H1 (cell line): ENCODE measurements around the gene UBR2. TPM values are rescaled to one million over a fixed set of nuclear protein-coding genes. Genes with fewer than 3 reads are reported as not detected.

Source experiments
- CTCF ChIA-PET: fragments of 300-600 bp; sonication (Branson Sonifier 250); formaldehyde crosslinking; loops from one replicate; lab custom pipeline; 2021; ENCODE audit not compliant: partially characterized antibody; lab: Charles Lee
- POLR2A ChIA-PET: fragments of 300-600 bp; sonication (Branson Sonifier 250); formaldehyde crosslinking; loops from one replicate; lab custom pipeline; 2021; ENCODE audit warnings: inconsistent platforms; ENCODE audit not compliant: partially characterized antibody; lab: Charles Lee
- DNase-seq, 2 experiments: peaks; one replicate each; pipeline versions ENCODE4 v3.0.0 to v3.0.0-alpha.2; 2010 to 2022; ENCODE audit warnings: low spot score in 2 of 2, low read depth in 1 of 2, mixed read lengths in 1 of 2
- FAIRE-seq: peaks from 2 replicates; lab custom pipeline; 2011; peaks lifted over from hg19 to GRCh38; lab: Jason Lieb, UNC
- H2AFZ ChIP-seq: 2 replicates; pipeline ENCODE4 v1.8.1; 2012; ENCODE audit warnings: low read length, inconsistent platforms
- H2AK5ac ChIP-seq: 2 replicates; pipeline ENCODE4 v1.6.1; 2013; ENCODE audit warnings: low read depth, low read length
- H2BK120ac ChIP-seq: replicated peaks from 2 replicates; pipeline ENCODE3; 2013; ENCODE audit warnings: low read depth, low read length, inconsistent platforms
- H2BK12ac ChIP-seq: 2 replicates; pipeline ENCODE4 v1.6.1; 2013; ENCODE audit warnings: low read depth, low read length
- H2BK15ac ChIP-seq: 2 replicates; pipeline ENCODE4 v1.6.1; 2013; ENCODE audit warnings: low read length
- H2BK20ac ChIP-seq: 2 replicates; pipeline ENCODE4 v1.6.1; 2013; ENCODE audit warnings: low read length
- H2BK5ac ChIP-seq: 2 replicates; pipeline ENCODE4 v1.6.1; 2013; ENCODE audit warnings: low read depth, low read length
- H3K14ac ChIP-seq: 2 replicates; pipeline ENCODE4 v1.6.1; 2013; ENCODE audit warnings: inconsistent platforms; ENCODE audit not compliant: insufficient read length
- H3K18ac ChIP-seq: 2 replicates; pipeline ENCODE4 v1.6.1; 2013; ENCODE audit warnings: low read length; ENCODE audit errors: extremely low read depth
- H3K23ac ChIP-seq: 2 replicates; pipeline ENCODE4 v1.6.1; 2013; ENCODE audit warnings: inconsistent platforms; ENCODE audit not compliant: insufficient read length
- H3K23me2 ChIP-seq: 2 replicates; pipeline ENCODE4 v1.6.1; 2013; ENCODE audit warnings: low read depth, low read length
- H3K27ac ChIP-seq: 2 replicates; pipeline ENCODE4 v1.6.1; 2011; ENCODE audit warnings: low read depth, low read length, inconsistent platforms
- H3K27me3 ChIP-seq, 4 experiments: replicated peaks in 1 of 4; 1 replicate in 1 of 4; 2 replicates in 3 of 4; pipeline versions ENCODE4 v1.6.1 to v1.8.1; 2011 to 2013; ENCODE audit warnings: low read length in 3 of 4, mild to moderate bottlenecking in 3 of 4, inconsistent platforms in 2 of 4, mixed read lengths in 2 of 4, moderate library complexity in 1 of 4; ENCODE audit not compliant: control insufficient read depth in 3 of 4, insufficient read depth in 3 of 4; ENCODE audit errors: extremely low read depth in 1 of 4
- H3K36me3 ChIP-seq, 4 experiments: 2 replicates each; pipeline versions ENCODE4 v1.6.1 to v1.8.1; 2011 to 2013; ENCODE audit warnings: mild to moderate bottlenecking in 4 of 4, low read length in 3 of 4, moderate library complexity in 2 of 4, control low read depth in 1 of 4, inconsistent platforms in 1 of 4; ENCODE audit not compliant: insufficient read depth in 4 of 4, control insufficient read depth in 2 of 4
- H3K4ac ChIP-seq: replicated peaks from 2 replicates; pipeline ENCODE3; 2013; ENCODE audit warnings: low read length, low read depth, mixed read lengths, inconsistent platforms; ENCODE audit not compliant: insufficient read length
- H3K4me1 ChIP-seq, 4 experiments: replicated peaks in 1 of 4; 1 replicate in 1 of 4; 2 replicates in 3 of 4; pipeline versions ENCODE4 v1.6.1 to v1.8.1; 2011 to 2013; ENCODE audit warnings: low read length in 3 of 4, inconsistent platforms in 2 of 4, mixed read lengths in 1 of 4; ENCODE audit not compliant: insufficient read depth in 4 of 4, control insufficient read depth in 3 of 4
- H3K4me2 ChIP-seq, 2 experiments: 2 replicates each; pipeline versions ENCODE4 v1.6.1 to v1.8.1; 2011 to 2013; ENCODE audit warnings: low read depth in 2 of 2, low read length in 2 of 2, control low read depth in 1 of 2, inconsistent platforms in 1 of 2, mild to moderate bottlenecking in 1 of 2; ENCODE audit not compliant: insufficient read depth in 1 of 2
- H3K4me3 ChIP-seq, 4 experiments: fragments of 200-600, 300-600 bp in 1 of 4; sonication (generic), shearing (Covaris generic), sonication (Bioruptor Twin) in 1 of 4; 2 replicates each; pipeline versions ENCODE4 v1.5.1 to v1.8.1; 2011 to 2016; ENCODE audit warnings: low read length in 4 of 4, low read depth in 3 of 4, control low read depth in 2 of 4, inconsistent platforms in 2 of 4, mild to moderate bottlenecking in 2 of 4, mixed read lengths in 1 of 4, moderate library complexity in 1 of 4; ENCODE audit not compliant: insufficient read depth in 2 of 4; ENCODE audit errors: extremely low read depth in 1 of 4
- H3K56ac ChIP-seq: replicated peaks from 2 replicates; pipeline ENCODE3; 2013; ENCODE audit warnings: low read depth, mild to moderate bottlenecking, mixed read lengths, low read length, inconsistent platforms; ENCODE audit not compliant: insufficient read length
- H3K79me1 ChIP-seq: 2 replicates; pipeline ENCODE4 v1.6.1; 2013; ENCODE audit warnings: low read depth, low read length, control low read depth
- H3K79me2 ChIP-seq, 2 experiments: 2 replicates each; pipeline versions ENCODE4 v1.6.1 to v1.8.1; 2012 to 2013; ENCODE audit warnings: low read length in 2 of 2, mild to moderate bottlenecking in 2 of 2, inconsistent platforms in 1 of 2; ENCODE audit not compliant: insufficient read depth in 2 of 2, control insufficient read depth in 1 of 2
- H3K9ac ChIP-seq, 4 experiments: replicated peaks in 1 of 4; 1 replicate in 1 of 4; 2 replicates in 3 of 4; pipeline versions ENCODE4 v1.6.1 to v1.8.1; 2011 to 2013; ENCODE audit warnings: low read depth in 3 of 4, low read length in 3 of 4, control low read depth in 2 of 4, mild to moderate bottlenecking in 2 of 4, moderate library complexity in 2 of 4, inconsistent platforms in 1 of 4; ENCODE audit errors: extremely low read depth in 1 of 4
- H3K9me3 ChIP-seq, 2 experiments: 2 replicates each; pipeline versions ENCODE4 v1.6.1 to v1.8.1; 2012 to 2013; ENCODE audit warnings: mild to moderate bottlenecking in 2 of 2, moderate library complexity in 2 of 2, control low read depth in 1 of 2, inconsistent platforms in 1 of 2, low read depth in 1 of 2, low read length in 1 of 2, mixed read lengths in 1 of 2; ENCODE audit not compliant: insufficient read depth in 2 of 2
- H4K20me1 ChIP-seq, 2 experiments: replicated peaks in 1 of 2; 2 replicates each; pipeline versions ENCODE3 to v1.8.1; 2011 to 2013; ENCODE audit warnings: inconsistent platforms in 2 of 2, low read length in 2 of 2, mild to moderate bottlenecking in 1 of 2; ENCODE audit not compliant: insufficient read depth in 2 of 2, control insufficient read depth in 1 of 2
- H4K5ac ChIP-seq: 2 replicates; pipeline ENCODE4 v1.6.1; 2013; ENCODE audit warnings: low read length, low read depth, mixed read lengths, inconsistent platforms; ENCODE audit not compliant: insufficient read length
- H4K8ac ChIP-seq: 2 replicates; pipeline ENCODE4 v1.8.0; 2013; ENCODE audit warnings: mild to moderate bottlenecking, moderate library complexity, low read length, inconsistent platforms; ENCODE audit not compliant: insufficient read depth; ENCODE audit errors: extremely low read depth
- H4K91ac ChIP-seq: replicated peaks from 2 replicates; pipeline ENCODE3; 2013; ENCODE audit warnings: low read length, mixed read lengths, inconsistent platforms; ENCODE audit not compliant: insufficient read length
- ATF2 ChIP-seq: IDR thresholded peaks from 2 replicates; pipeline ENCODE4 v1.6.1; 2012; ENCODE audit warnings: low read length, inconsistent platforms
- CBX5 ChIP-seq: fragments of 300-800, 300-1000 bp; sonication (generic); IDR thresholded peaks from 2 replicates; pipeline ENCODE4 v1.7.1; 2016; ENCODE audit warnings: antibody characterized with exemption, low read length, low read depth
- GTF2F1 ChIP-seq: IDR thresholded peaks from 2 replicates; pipeline ENCODE4 v1.6.1; 2012; ENCODE audit warnings: low read depth, low read length, improper control_type of control experiment, borderline replicate concordance
- MAX ChIP-seq: IDR thresholded peaks from 2 replicates; pipeline ENCODE4 v1.6.1; 2012; ENCODE audit warnings: inconsistent platforms
- NRF1 ChIP-seq: IDR thresholded peaks from 2 replicates; pipeline ENCODE4 v1.6.1; 2011; ENCODE audit warnings: mild to moderate bottlenecking, low read depth, low read length, improper control_type of control experiment
- PHF8 ChIP-seq: fragments of 200-600 bp; sonication (generic); conservative IDR thresholded peaks from 2 replicates; pipeline ENCODE4 v1.7.1; 2012; ENCODE audit warnings: low read depth, mild to moderate bottlenecking, inconsistent platforms, low read length, moderate library complexity
- POLR2A ChIP-seq, 2 experiments: IDR thresholded peaks; 1 replicate in 1 of 2; 2 replicates in 1 of 2; pipeline ENCODE4 v1.6.1; 2011; ENCODE audit warnings: low read depth in 2 of 2, low read length in 2 of 2, mild to moderate bottlenecking in 2 of 2; ENCODE audit errors: control extremely low read depth in 1 of 2
- RAD21 ChIP-seq, 2 experiments: IDR thresholded peaks in 1 of 2; conservative IDR thresholded peaks in 1 of 2; 2 replicates each; pipeline ENCODE4 v1.6.1; 2011; ENCODE audit warnings: low read depth in 2 of 2, low read length in 2 of 2, improper control_type of control experiment in 1 of 2, inconsistent platforms in 1 of 2, mild to moderate bottlenecking in 1 of 2, moderate library complexity in 1 of 2
- RBBP5 ChIP-seq: IDR thresholded peaks from 2 replicates; pipeline ENCODE4 v1.7.1; 2012; ENCODE audit warnings: low read depth, mild to moderate bottlenecking, inconsistent platforms, low read length, moderate library complexity, borderline replicate concordance
- RFX5 ChIP-seq: IDR thresholded peaks from 2 replicates; pipeline ENCODE4 v1.6.1; 2011; ENCODE audit warnings: low read depth, low read length, improper control_type of control experiment, borderline replicate concordance
- SRF ChIP-seq: IDR thresholded peaks from 2 replicates; pipeline ENCODE4 v1.6.1; 2011; ENCODE audit warnings: mild to moderate bottlenecking, low read depth, low read length, moderate library complexity
- TAF1 ChIP-seq: IDR thresholded peaks from 2 replicates; pipeline ENCODE4 v1.6.1; 2011; ENCODE audit warnings: mild to moderate bottlenecking, low read depth, low read length
- TBP ChIP-seq: IDR thresholded peaks from 2 replicates; pipeline ENCODE4 v1.6.1; 2011; ENCODE audit warnings: low read depth, low read length, improper control_type of control experiment
- WGBS, 2 experiments: shearing (Covaris generic) in 1 of 2; methylation state at CpG; one replicate each; pipeline versions ENCODE4 v1.1.6 to v1.1.7; 2013 to 2015; ENCODE audit warnings: low lambda C conversion rate in 2 of 2, mixed read lengths in 2 of 2, inconsistent platforms in 1 of 2, low coverage in 1 of 2, missing lambda C conversion rate in 1 of 2; ENCODE audit not compliant: insufficient replicate concordance in 2 of 2, insufficient coverage in 1 of 2, insufficient read length in 1 of 2; ENCODE audit errors: extremely low coverage in 1 of 2, missing lambda C conversion rate in 1 of 2; 5-methylcytosine and 5-hydroxymethylcytosine counted together
- polyA plus RNA-seq, 7 experiments: library from polyadenylated mRNA; depleted of rRNA in 3 of 7; stranded (reverse) in 5 of 7; unstranded in 2 of 7; fragments of >200 nt in 5 of 7; fragments of 200-250 nt in 2 of 7; gene quantifications; 1 replicate in 5 of 7; 2 replicates in 1 of 7; 4 replicates in 1 of 7; pipeline versions ENCODE4 v1.2.1 to v1.2.3, GENCODE V29; 2011 to 2013; ENCODE audit warnings: missing spikeins in 2 of 7, mixed read lengths in 2 of 7
- total RNA-seq: library from RNA; stranded (reverse); fragmentation: NEBNext Ultra II Directional; extraction: Animal tissue kit (Norgen Biotek cat#: 25700); gene quantifications from 2 replicates; pipeline ENCODE4 v1.2.1, GENCODE V29; 2021

UBR2 gene
- total and polyA plus RNA-seq, 2 of the 8 experiments (the other 6 are each of a cell fraction or from before 2014, with no cell fraction given) = 6.5 to 19.5 TPM

- H3K4me1 ChIP-seq = no peaks in the 10 kb centered on the region
- H3K14ac ChIP-seq = no peak overlapping the region
- no peak overlapping the region for H4K5ac ChIP-seq
- FAIRE-seq (no peak), DNase-seq (no peak)
- no peak overlapping the region for H2BK12ac ChIP-seq
- H2AK5ac ChIP-seq = no peak overlapping the region
- H3K27me3 ChIP-seq = no peaks in the 10 kb centered on the region
- H3K9me3 ChIP-seq = no peaks in the 10 kb centered on the region
- no peak overlapping the region for H4K91ac ChIP-seq
- no peaks in the 10 kb centered on the region for H3K23me2 ChIP-seq
- no peak overlapping the region for H3K18ac ChIP-seq
- H3K36me3 ChIP-seq = peaks cover 0 to 3% (median 0%) of the 10 kb centered on the region in 4 experiments; a peak in 1 of 8 replicates
- no peak overlapping the region for H2BK15ac ChIP-seq
- no peak overlapping the region for H2BK5ac ChIP-seq
- H3K79me2 ChIP-seq = peaks cover 0 to 3% of the 10 kb centered on the region in 2 experiments; a peak in 1 of 4 replicates
- CTCF ChIA-PET = interaction anchor here (1.0 kb wide), 1 partner anchor 28 kb away, joined by 3 read pairs; no protein-coding TSS in a partner anchor
- no peak overlapping the region for H2AFZ ChIP-seq
- no peak overlapping the region for H3K4me2 ChIP-seq
- H3K9ac ChIP-seq = no peak overlapping the region
- POLR2A ChIA-PET = no interaction called here
- H3K27ac ChIP-seq = no peak overlapping the region
- 85% methylated on average over 2 of the region's 2 CpGs; no CpG with 5 or more reads in 1 of the 2 experiments for WGBS, 2 experiments
- peaks cover 1 to 2% of the 10 kb centered on the region in 2 experiments for H4K20me1 ChIP-seq
- no peak overlapping the region for H2BK120ac ChIP-seq
- H3K79me1 ChIP-seq = no peaks in the 10 kb centered on the region
- H3K56ac ChIP-seq = no peak overlapping the region
- H3K4ac ChIP-seq = no peak overlapping the region
- no peak overlapping the region for H2BK20ac ChIP-seq
- no peak overlapping the region for H4K8ac ChIP-seq
- no peak overlapping the region for H3K23ac ChIP-seq
- no peak overlapping the region for H3K4me3 ChIP-seq
- TF ChIP-seq TAF1 (no peak), ATF2 (no peak), MAX (no peak), POLR2A (IDR thresholded peaks at IDR 0.05; ENCODE audit: control extremely low read depth in 1 of 2, low read depth in 2 of 2, low read length in 2 of 2) (no peak), RAD21 (IDR thresholded peaks at IDR 0.05 in 1 of 2, conservative IDR thresholded peaks at IDR 0.05 in 1 of 2; ENCODE audit: low read depth in 2 of 2, low read length in 2 of 2) (no peak), GTF2F1 (no peak), NRF1 (no peak), RFX5 (no peak), TBP (no peak), SRF (no peak), PHF8 (no peak), RBBP5 (no peak), CBX5 (no peak)
Observed at GRCh38 chr6:42598300-42598699, 34.5 kb downstream of the UBR2 start.
